ENCODE results near the gene MOB2. TPM values are rescaled to one million over a fixed set of nuclear protein-coding genes. Genes with fewer than 3 reads are reported as not detected.

Gene MOB2
- total RNA-seq, 4 donors from 2014 or later: 84.8 to 126 (median 93.8) TPM

DNA sequence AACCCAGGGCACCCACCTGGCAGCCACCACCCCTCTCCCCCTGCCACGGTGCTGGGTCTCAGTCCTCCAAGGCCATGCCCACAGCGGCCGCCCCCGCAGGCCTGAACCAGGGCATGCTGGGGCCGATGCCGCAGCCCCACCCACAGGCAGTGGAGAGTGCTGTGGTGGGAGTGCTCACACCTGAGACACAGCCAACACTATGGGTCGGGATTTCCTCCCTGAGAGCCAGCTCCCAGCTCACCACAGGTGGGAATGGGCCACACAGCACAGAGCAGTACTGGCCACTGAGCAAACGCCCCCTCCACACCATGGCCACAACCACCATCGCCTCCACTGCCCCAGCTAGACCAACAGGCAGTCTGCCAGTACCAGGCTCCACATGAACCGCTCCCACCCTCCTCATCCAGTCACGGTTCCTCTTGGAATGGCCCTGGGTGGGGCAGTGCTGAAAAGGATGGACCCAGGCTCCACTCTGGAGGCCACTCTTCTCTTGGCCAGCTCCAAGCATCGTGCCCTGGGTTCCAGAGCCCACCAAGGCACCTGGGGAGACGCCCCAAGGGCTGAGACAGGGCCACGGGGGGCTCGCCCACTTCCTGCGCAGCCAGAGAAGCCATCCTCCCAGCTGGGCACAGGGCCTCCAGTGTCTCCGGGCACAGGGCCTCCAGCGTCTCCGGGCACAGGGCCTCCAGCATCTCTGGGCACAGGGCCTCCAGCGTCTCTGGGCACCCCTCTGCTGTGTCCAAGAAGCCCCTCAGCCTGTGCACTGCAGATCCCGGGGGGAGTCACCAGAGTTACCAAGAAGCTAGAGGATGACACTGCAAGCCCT lies 14.2 kb downstream of the MOB2 start:
- DNase-seq (ENCODE audit: low spot score in 2 of 2): no peak
- no peak overlapping the region for H3K4me3 ChIP-seq (ENCODE audit: low read depth, poor library complexity, severe bottlenecking)
- WGBS, 2 donors: 76 to 96% methylated on average over 13 to 15 of the region's 21 CpGs
- intact Hi-C loops (cut with DNase I; ENCODE audit: low total_unique reads): no loop called here
- TF ChIP-seq, protein P1, sequence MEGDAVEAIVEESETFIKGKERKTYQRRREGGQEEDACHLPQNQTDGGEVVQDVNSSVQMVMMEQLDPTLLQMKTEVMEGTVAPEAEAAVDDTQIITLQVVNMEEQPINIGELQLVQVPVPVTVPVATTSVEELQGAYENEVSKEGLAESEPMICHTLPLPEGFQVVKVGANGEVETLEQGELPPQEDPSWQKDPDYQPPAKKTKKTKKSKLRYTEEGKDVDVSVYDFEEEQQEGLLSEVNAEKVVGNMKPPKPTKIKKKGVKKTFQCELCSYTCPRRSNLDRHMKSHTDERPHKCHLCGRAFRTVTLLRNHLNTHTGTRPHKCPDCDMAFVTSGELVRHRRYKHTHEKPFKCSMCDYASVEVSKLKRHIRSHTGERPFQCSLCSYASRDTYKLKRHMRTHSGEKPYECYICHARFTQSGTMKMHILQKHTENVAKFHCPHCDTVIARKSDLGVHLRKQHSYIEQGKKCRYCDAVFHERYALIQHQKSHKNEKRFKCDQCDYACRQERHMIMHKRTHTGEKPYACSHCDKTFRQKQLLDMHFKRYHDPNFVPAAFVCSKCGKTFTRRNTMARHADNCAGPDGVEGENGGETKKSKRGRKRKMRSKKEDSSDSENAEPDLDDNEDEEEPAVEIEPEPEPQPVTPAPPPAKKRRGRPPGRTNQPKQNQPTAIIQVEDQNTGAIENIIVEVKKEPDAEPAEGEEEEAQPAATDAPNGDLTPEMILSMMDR (IDR thresholded peaks at IDR 0.05): no peak
- TF ChIP-seq POLR2A (IDR thresholded peaks at IDR 0.05): no peak

GRCh38 chr11:1471736-1472135 lies 14.8 kb downstream of the MOB2 start:
- TF ChIP-seq POLR2A (IDR thresholded peaks at IDR 0.05): no peak
- TF ChIP-seq, protein P1 (IDR thresholded peaks at IDR 0.05): no peak
- H3K4me3 ChIP-seq (ENCODE audit: low read depth, poor library complexity, severe bottlenecking): no peak overlapping the region
- no peak for DNase-seq (ENCODE audit: low spot score in 2 of 2)
- intact Hi-C loops (cut with DNase I; ENCODE audit: low total_unique reads): no loop called here
- WGBS, 2 donors: 73 to 74% methylated on average over 8 to 9 of the region's 9 CpGs

GRCh38 chr11:1470681-1471611 lies 15.6 kb downstream of the MOB2 start:
- H3K4me3 ChIP-seq (ENCODE audit: low read depth, poor library complexity, severe bottlenecking): no peak overlapping the region
- intact Hi-C loops (cut with DNase I; ENCODE audit: low total_unique reads): no loop called here
- TF ChIP-seq, protein P1 (IDR thresholded peaks at IDR 0.05): no peak
- TF ChIP-seq POLR2A (IDR thresholded peaks at IDR 0.05): no peak
- WGBS, 2 donors: 89 to 94% methylated on average over 27 to 29 of the region's 40 CpGs
- no peak for DNase-seq (ENCODE audit: low spot score in 2 of 2)

DNA sequence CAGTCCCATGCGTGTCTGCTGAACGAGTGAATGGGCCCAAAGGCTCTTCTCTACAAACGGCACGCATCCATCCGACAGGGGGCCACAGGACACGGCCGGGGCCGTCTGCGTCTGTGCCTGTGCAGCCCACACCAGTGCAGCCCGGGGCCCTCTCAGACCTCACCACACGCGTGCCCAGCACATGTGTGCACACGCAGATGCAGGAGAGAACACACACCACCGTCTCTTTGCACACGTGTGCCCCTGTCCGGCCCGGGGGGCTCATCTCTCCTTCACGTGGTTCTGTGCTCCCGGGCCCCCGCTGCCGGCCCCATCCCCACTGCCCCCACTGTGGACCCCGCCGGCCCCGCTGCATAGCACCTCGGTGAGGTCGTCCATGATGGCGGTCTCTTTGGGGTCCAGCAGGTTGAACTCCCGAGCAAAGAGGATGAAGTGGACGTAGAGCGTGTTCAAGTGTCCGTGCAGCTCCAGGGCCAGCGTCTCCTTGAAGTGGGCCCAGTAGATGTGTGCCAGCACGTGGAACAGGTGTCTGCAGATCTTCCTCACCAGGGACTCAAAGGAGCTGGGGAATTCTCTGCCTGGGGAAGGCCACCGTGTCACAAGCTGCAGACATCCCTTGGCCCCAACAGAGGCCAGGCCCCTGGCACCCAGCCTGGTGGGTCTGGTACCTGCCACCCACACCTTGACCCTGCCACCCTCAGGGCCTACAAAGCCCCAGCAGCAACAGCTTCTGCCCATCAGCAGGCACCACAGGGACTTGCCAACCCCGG lies 16.5 kb downstream of the MOB2 start:
- H3K4me3 ChIP-seq (ENCODE audit: low read depth, poor library complexity, severe bottlenecking): no peak overlapping the region
- intact Hi-C loops (cut with DNase I; ENCODE audit: low total_unique reads): no loop called here
- no peak for DNase-seq (ENCODE audit: low spot score in 2 of 2)
- no peak for TF ChIP-seq POLR2A (IDR thresholded peaks at IDR 0.05)
- TF ChIP-seq, protein P1 (IDR thresholded peaks at IDR 0.05): no peak
- 92 to 93% methylated on average over 33 to 34 of the region's 35 CpGs for WGBS, 2 donors

DNA sequence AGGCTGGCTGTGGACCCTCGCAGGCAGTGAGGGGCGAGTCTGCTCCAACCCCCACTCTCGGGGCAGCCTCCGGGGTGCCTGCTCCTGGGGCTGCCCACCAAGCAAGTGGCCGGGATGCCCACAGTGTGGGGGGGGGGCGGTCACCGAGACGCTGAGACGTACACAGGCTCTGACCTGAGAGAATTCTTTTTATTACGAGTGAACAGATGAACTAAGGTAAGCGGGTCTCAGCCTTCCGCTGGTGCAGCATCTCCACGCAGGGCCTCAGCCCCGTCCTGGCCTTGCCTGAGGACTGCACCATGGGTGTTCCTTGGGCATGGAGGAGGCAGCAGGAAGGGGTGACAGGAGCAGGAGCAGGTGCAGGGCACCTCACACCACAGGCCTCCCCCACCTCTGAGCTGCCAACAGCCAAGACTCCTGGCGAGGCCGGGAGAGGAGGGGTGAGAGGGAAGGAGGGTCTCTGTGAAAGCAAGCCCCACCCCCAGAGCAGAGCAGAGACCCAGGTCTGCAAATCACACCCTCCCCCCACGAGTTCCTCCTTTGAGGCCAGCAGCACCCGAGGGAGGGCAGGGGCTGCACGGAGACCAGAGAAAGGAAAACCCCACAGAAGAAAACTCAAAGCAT lies 17.2 kb downstream of the MOB2 start:
- WGBS, 2 donors: 83 to 87% methylated on average over 17 to 19 of the region's 19 CpGs
- no peak overlapping the region for H3K4me3 ChIP-seq (ENCODE audit: low read depth, poor library complexity, severe bottlenecking)
- intact Hi-C loops (cut with DNase I; ENCODE audit: low total_unique reads): no loop called here
- no peak for DNase-seq (ENCODE audit: low spot score in 2 of 2)
- TF ChIP-seq, protein P1 (IDR thresholded peaks at IDR 0.05): no peak
- no peak for TF ChIP-seq POLR2A (IDR thresholded peaks at IDR 0.05)
